ACC112 (cell line): ENCODE data around the gene STAG2.
A peak's percentile ranks its signal among the peaks of the same experiment; 100 is the strongest.
"Not testable (repeated sequence)": the region's sequence is repeated elsewhere in the genome, so short reads cannot be mapped to it uniquely, and the experiment has no call there.

Experiments used
- H2AFZ ChIP-seq: fragments of 200-600 bp; sonication (generic); one replicate; pipeline ENCODE4 v1.6.0; 2017; ENCODE audit warnings: antibody characterized with exemption, low read length; ENCODE audit not compliant: unreplicated experiment
- H3K27ac ChIP-seq: fragments of 200-600 bp; sonication (generic); 2 replicates; pipeline ENCODE4 v1.5.1; 2014; ENCODE audit warnings: low read depth, mild to moderate bottlenecking, antibody characterized with exemption, low read length, moderate library complexity
- H3K27me3 ChIP-seq: fragments of 200-600 bp; sonication (generic); 2 replicates; pipeline ENCODE4 v1.6.1; 2014; ENCODE audit warnings: mild to moderate bottlenecking, antibody characterized with exemption, low read length, moderate library complexity, mixed read lengths; ENCODE audit not compliant: insufficient read depth
- H3K36me3 ChIP-seq: fragments of 200-600 bp; sonication (generic); 2 replicates; pipeline ENCODE4 v1.6.1; 2016; ENCODE audit warnings: mild to moderate bottlenecking, antibody characterized with exemption, low read length, moderate library complexity, mixed read lengths; ENCODE audit not compliant: insufficient read depth
- H3K4me1 ChIP-seq: fragments of 200-600 bp; sonication (generic); one replicate; pipeline ENCODE4 v1.6.1; 2016; ENCODE audit warnings: low read length, mixed read lengths; ENCODE audit not compliant: insufficient read depth, unreplicated experiment, control insufficient read depth
- H3K4me3 ChIP-seq: fragments of 200-600 bp; sonication (generic); 2 replicates; pipeline ENCODE4 v1.5.1; 2014; ENCODE audit warnings: mild to moderate bottlenecking, low read depth, low read length
- H3K79me2 ChIP-seq: fragments of 200-600 bp; sonication (generic); one replicate; pipeline ENCODE4 v1.6.0; 2016; ENCODE audit warnings: low read length; ENCODE audit not compliant: control insufficient read depth, unreplicated experiment, insufficient read depth

The STAG2 gene

GRCh38 chrX:123961268-123962005 is at the start of gene STAG2:
STAG2 (plus strand) TSS chrX:123961706; CDS start chrX:124022628, 60,922 bp downstream.
- peak within 1 kb of the TSS; percentile 97 for H3K4me3 ChIP-seq
- no peaks in the 10 kb centered on the region for H3K36me3 ChIP-seq
- H3K4me1 ChIP-seq: peaks cover 12% of the 10 kb centered on the region
- peak within 1 kb of the TSS; percentile 96 for H2AFZ ChIP-seq
- H3K79me2 ChIP-seq: peaks cover 47% of the 10 kb centered on the region
- H3K27me3 ChIP-seq: no peaks in the 10 kb centered on the region
- peak within 1 kb of the TSS; percentile 99 for H3K27ac ChIP-seq

- Histone ChIP-seq H3K36me3 (no peaks in the 10 kb centered on the region), H3K4me1 (peaks cover 7% of the 10 kb centered on the region), H2AFZ (no peak overlapping the region), H3K79me2 (no peaks in the 10 kb centered on the region), H3K27ac (no peak overlapping the region), H3K27me3 (no peaks in the 10 kb centered on the region), H3K4me3 (no peak overlapping the region)
These were observed 44.4 kb upstream of the STAG2 start for GRCh38 chrX:123917069-123917468.

DNA sequence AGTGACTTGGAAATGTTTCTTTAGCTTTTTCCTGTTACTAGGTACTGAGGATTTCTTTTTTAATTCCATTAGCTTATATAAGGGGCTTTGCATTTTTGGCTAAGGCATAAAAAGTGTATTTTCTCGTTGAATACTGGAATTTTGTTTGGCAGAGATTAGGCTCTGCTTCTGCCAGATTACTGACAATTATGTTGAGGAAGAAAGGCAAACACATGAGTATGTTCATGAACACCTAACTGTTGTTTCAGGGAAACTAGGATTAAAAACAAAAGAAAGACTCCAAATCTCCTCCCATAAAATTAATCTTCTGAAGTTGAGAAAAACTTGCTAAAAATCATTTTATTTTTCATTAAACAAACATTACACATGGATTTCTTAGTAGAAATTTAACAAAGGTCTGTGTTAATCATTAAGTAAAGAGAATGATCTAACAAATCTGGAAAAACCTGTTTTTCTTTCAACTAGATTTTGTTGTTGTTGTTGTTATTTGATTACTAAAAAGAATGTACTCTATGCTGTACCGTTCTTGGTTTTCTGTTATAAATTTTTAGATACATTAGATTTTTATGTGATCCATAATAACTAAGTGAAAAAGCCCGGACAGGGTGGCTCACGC is 43.3 kb upstream of the STAG2 start:
- H3K36me3 ChIP-seq: no peaks in the 10 kb centered on the region
- H2AFZ ChIP-seq: no peak overlapping the region
- no peak overlapping the region for H3K4me3 ChIP-seq
- peaks cover 7% of the 10 kb centered on the region for H3K4me1 ChIP-seq
- H3K79me2 ChIP-seq: no peaks in the 10 kb centered on the region
- no peaks in the 10 kb centered on the region for H3K27me3 ChIP-seq
- H3K27ac ChIP-seq: no peak overlapping the region

DNA sequence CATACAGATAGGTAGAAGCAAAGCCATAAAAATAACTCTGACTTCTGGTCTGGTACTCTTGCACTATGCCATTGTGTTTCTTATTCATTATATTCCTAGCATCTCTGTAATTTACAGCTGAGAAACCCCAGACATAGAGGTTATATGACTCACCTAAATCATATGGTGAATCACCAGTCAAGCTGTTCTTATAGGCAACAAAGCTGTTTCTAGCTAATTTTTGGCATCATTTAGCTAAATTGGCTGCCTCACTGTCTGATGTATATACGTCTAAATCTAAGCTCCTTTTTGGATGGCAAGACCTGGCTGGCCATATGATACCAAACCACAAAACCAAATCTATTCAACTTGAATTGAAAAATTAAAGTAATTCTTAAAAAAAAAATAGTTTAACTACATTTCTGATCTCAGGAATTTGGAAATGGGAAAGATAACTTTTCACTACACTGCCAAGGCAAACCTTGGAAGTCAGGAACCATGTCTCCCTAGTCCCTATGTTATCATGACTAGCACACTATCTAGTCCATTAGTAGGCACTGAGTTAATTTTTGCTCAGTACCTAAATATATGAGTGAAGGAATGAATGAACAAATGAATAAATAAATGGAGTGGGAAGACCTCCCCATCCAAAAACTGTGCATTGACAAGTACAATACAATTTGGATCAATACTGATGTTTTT is 41.3 kb upstream of the STAG2 start:
- no peaks in the 10 kb centered on the region for H3K79me2 ChIP-seq
- no peak overlapping the region for H3K27ac ChIP-seq

GRCh38 chrX:123923211-123923610 is 38.3 kb upstream of the STAG2 start:
- no peaks in the 10 kb centered on the region for H3K36me3 ChIP-seq

More for the DNA sequence above, 41.3 kb upstream of the STAG2 start:
- Histone ChIP-seq H2AFZ (no peak overlapping the region), H3K27me3 (no peaks in the 10 kb centered on the region), H3K36me3 (no peaks in the 10 kb centered on the region), H3K4me3 (no peak overlapping the region), H3K4me1 (peaks cover 7% of the 10 kb centered on the region)

GRCh38 chrX:123924186-123924585 is 37.3 kb upstream of the STAG2 start:
- Histone ChIP-seq H2AFZ (no peak overlapping the region), H3K79me2 (no peaks in the 10 kb centered on the region), H3K27me3 (no peaks in the 10 kb centered on the region), H3K36me3 (no peaks in the 10 kb centered on the region), H3K4me1 (peaks cover 7% of the 10 kb centered on the region), H3K4me3 (no peak overlapping the region), H3K27ac (no peak overlapping the region)

More at GRCh38 chrX:123923211-123923610, 38.3 kb upstream of the STAG2 start:
- H3K27ac ChIP-seq: no peak overlapping the region
- H3K4me1 ChIP-seq: peaks cover 7% of the 10 kb centered on the region
- H3K27me3 ChIP-seq: no peaks in the 10 kb centered on the region
- no peak overlapping the region for H2AFZ ChIP-seq
- no peak overlapping the region for H3K4me3 ChIP-seq
- H3K79me2 ChIP-seq: no peaks in the 10 kb centered on the region

DNA sequence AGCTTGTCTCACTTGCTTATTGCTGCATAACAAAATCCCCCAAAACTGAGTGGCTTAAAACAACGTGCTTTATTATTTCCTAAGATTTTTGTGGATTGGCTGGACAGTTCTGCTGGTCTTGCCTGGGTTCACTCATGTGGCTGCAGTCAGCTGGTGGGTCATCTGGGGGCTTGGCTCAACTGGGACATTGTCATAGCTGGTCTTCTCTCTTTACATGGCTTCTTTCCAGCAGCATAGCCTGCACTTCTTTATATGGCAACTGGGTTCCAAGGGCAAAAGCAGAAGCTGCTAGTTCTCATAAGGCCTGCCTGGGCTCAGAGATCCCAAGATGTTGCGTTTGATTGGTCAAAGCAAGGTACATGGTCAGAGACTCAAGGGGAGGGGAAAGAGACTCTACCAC is 33.7 kb upstream of the STAG2 start:
- no peak overlapping the region for H2AFZ ChIP-seq
- no peaks in the 10 kb centered on the region for H3K36me3 ChIP-seq
- H3K27ac ChIP-seq: no peak overlapping the region
- H3K27me3 ChIP-seq: no peaks in the 10 kb centered on the region
- no peaks in the 10 kb centered on the region for H3K4me1 ChIP-seq
- no peak overlapping the region for H3K4me3 ChIP-seq
- no peaks in the 10 kb centered on the region for H3K79me2 ChIP-seq

- not testable (repeated sequence) for H3K4me3 ChIP-seq, H3K79me2 ChIP-seq, H3K27ac ChIP-seq, H3K4me1 ChIP-seq, H3K27me3 ChIP-seq, H2AFZ ChIP-seq, H3K36me3 ChIP-seq
These were observed 29.5 kb upstream of the STAG2 start for GRCh38 chrX:123932055-123932454.

DNA sequence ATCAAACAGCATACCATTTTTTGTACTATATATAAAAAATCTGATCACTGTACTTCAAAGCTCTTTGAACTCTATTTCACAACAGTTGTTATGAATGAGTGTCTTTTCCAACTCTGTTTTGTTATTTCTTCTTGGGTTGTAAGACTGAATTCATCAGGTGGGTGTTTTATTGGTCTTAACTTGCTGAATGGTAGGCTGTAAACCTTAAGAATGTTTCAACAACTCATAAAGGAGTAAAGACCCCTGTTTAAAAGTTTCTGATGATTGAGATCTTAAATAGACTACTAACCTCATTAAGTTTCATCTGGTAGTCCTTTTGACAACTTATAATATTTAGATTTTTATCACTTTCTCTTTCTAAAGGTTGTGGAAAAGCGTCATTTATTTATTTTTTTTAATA is 18.4 kb upstream of the STAG2 start:
- Histone ChIP-seq H3K27me3 (no peaks in the 10 kb centered on the region), H3K4me1 (no peaks in the 10 kb centered on the region), H2AFZ (no peak overlapping the region), H3K79me2 (no peaks in the 10 kb centered on the region), H3K27ac (no peak overlapping the region), H3K36me3 (no peaks in the 10 kb centered on the region), H3K4me3 (no peak overlapping the region)

DNA sequence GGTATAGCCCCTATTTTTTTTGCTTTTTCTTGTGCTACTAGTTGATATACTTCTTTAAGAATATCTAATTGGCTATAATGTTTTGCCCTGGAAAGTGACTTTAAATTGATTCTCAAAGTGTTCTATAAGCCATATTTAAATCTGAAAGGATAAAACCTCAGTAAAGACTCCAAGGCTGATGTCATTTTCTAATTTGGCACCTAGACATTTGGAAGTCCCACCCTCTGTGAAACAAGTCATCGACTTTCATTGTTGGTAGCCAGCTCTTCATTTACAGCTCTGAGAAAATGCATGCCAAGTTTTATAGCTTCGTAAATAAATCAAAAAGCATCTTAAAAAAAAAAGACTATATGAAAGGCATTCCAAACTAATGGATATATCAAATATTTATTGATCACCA is 18.0 kb upstream of the STAG2 start:
- no peaks in the 10 kb centered on the region for H3K79me2 ChIP-seq

More for the DNA sequence above, 18.0 kb upstream of the STAG2 start:
- Histone ChIP-seq H2AFZ (no peak overlapping the region), H3K27me3 (no peaks in the 10 kb centered on the region), H3K36me3 (no peaks in the 10 kb centered on the region), H3K27ac (no peak overlapping the region), H3K4me3 (no peak overlapping the region), H3K4me1 (no peaks in the 10 kb centered on the region)
